ENCODE data around the gene RCVRN. TPM values are rescaled to one million over a fixed set of nuclear protein-coding genes. Genes with fewer than 3 reads are reported as not detected.

RCVRN gene
- polyA plus RNA-seq, 1 of the 3 experiments (the other 2 are of a cell fraction): not detected

DNA sequence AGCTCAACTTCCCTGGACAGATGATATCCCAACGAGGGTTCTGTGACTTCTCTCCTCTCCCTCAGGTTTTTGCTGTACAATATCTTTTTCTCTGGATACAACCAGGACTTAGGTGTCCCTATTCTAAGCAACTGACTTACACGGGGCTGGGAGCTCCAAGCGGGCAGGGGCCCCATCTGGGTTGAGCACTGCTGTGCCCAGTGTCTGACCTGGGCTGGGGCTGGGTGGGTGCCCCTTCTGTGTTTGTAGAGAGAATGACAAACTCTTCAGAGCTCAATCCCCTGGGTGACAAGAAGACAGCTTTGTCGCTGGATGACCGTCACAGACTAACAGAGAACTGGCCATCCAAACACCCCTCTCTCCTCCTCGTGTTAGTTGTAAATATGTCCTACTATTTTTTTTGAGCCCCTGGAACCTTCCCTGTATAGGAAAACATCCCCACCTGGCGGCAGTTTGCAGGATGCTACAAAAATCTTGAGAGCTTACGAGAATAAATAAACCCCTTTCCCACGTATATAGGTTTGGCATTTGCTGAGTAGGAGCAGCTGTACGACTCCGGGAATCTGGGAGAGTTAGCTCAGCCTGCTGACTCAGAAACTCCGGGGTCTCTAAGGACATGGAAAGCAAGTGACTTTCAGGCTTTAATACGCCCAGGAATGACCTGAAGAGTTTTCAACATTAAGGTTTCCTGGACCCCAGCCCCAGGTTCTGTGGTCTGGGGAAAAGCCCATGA is 23.7 kb upstream of the RCVRN start:
- Histone ChIP-seq H3K4me2 (no peak overlapping the region), H3K9me3 (no peaks in the 10 kb centered on the region), H3K27me3 (ENCODE audit: insufficient read depth) (peaks cover 23% of the 10 kb centered on the region; the same call in 1 of the 2 replicates), H3K36me3 (replicated peaks in 1 of 2; ENCODE audit: control insufficient read depth in 1 of 2, insufficient read depth in 2 of 2, low read length in 1 of 2) (no peaks in the 10 kb centered on the region), H4K20me1 (ENCODE audit: insufficient read depth) (no peaks in the 10 kb centered on the region), H3K9me2 (no peaks in the 10 kb centered on the region), H3K4me3 (ENCODE audit: low read depth in 2 of 2, low read length in 1 of 2) (no peak overlapping the region), H2AFZ (ENCODE audit: low read depth) (no peak overlapping the region), H3K9ac (no peak overlapping the region), H3K27ac (ENCODE audit: low read depth in 2 of 2, low read length in 1 of 2) (no peak overlapping the region), H3F3A (replicated peaks; ENCODE audit: insufficient read depth) (no peaks in the 10 kb centered on the region), H3K4me1 (ENCODE audit: control insufficient read depth in 1 of 2, insufficient read depth in 2 of 2, low read depth in 1 of 2, low read length in 1 of 2) (no peaks in the 10 kb centered on the region), H3K79me2 (ENCODE audit: insufficient read depth) (no peaks in the 10 kb centered on the region)
- DNase-seq: peak; percentile 58
- ChIA-PET POLR2A (no interaction called here), CTCF (interaction anchor here (0.6 to 6.0 kb wide), 14 partner anchors 8 to 688 kb away, joined by 3 to 67 read pairs (median 4); no protein-coding TSS in a partner anchor)
- TF ChIP-seq NFIC (IDR thresholded peaks at IDR 0.05; ENCODE audit: borderline replicate concordance) (no peak), GABPA (IDR thresholded peaks at IDR 0.05; ENCODE audit: low read depth) (no peak), EZH2phosphoT487 (IDR thresholded peaks at IDR 0.05; ENCODE audit: borderline replicate concordance, low read depth) (no peak), RAD21 (IDR thresholded peaks at IDR 0.05; ENCODE audit: low read length) (peak; percentile 42), SMC3 (IDR thresholded peaks at IDR 0.05; ENCODE audit: low read depth, low read length) (0 out of 2 replicates have a peak, but pooled peaks have one; percentile 18), TAF1 (IDR thresholded peaks at IDR 0.05; ENCODE audit: borderline replicate concordance, low read depth, low read length) (no peak), FOXM1 (IDR thresholded peaks at IDR 0.05; ENCODE audit: low read depth) (no peak), FOXJ3 (CRISPR knock-in tag; IDR thresholded peaks at IDR 0.05) (no peak)
- TF ChIP-seq, protein P1, sequence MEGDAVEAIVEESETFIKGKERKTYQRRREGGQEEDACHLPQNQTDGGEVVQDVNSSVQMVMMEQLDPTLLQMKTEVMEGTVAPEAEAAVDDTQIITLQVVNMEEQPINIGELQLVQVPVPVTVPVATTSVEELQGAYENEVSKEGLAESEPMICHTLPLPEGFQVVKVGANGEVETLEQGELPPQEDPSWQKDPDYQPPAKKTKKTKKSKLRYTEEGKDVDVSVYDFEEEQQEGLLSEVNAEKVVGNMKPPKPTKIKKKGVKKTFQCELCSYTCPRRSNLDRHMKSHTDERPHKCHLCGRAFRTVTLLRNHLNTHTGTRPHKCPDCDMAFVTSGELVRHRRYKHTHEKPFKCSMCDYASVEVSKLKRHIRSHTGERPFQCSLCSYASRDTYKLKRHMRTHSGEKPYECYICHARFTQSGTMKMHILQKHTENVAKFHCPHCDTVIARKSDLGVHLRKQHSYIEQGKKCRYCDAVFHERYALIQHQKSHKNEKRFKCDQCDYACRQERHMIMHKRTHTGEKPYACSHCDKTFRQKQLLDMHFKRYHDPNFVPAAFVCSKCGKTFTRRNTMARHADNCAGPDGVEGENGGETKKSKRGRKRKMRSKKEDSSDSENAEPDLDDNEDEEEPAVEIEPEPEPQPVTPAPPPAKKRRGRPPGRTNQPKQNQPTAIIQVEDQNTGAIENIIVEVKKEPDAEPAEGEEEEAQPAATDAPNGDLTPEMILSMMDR (IDR thresholded peaks at IDR 0.05): peak; percentile 60
- WGBS (ENCODE audit: low lambda C conversion rate): 4% methylated on average over 12 of the region's 13 CpGs

DNA sequence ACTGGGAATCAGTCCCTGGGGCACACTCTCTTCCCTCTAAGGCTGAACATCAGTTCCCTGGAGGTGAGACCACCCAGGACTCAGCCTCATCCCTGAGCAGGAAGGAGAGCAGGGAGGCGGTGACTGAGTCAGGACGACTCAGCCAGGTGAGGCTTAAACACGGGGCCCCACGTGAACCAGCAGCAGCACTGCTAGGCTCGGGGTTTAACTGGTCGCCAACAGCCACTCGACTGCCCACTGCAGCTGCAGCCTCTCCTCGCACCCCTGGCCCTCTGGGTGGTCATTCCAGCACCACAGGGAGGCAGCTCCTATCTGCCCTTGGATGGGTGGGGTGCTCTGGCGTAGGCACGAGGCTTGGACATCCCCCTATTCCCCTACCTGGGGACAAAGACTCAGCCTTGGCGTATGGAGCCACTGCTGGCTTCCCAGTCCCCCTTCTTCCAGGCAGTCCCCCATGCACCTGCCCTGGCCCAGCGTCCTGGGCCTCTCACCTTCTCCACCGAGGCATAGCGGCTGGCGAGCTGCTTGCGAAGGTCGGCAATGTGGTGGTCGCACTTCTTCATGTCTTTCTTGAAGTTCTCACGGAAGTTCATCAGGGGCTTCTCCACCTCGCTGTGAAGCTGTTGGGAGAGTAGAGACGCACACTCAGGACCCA is 21.2 kb upstream of the RCVRN start:
- ChIA-PET POLR2A (no interaction called here), CTCF (interaction anchor here (1.0 to 6.0 kb wide), 6 partner anchors 9 to 690 kb away, joined by 3 to 67 read pairs (median 12); partner anchors contain the start of gene RCVRN)
- no peaks in the 10 kb centered on the region for H3K9me2 ChIP-seq
- TF ChIP-seq, protein P2, sequence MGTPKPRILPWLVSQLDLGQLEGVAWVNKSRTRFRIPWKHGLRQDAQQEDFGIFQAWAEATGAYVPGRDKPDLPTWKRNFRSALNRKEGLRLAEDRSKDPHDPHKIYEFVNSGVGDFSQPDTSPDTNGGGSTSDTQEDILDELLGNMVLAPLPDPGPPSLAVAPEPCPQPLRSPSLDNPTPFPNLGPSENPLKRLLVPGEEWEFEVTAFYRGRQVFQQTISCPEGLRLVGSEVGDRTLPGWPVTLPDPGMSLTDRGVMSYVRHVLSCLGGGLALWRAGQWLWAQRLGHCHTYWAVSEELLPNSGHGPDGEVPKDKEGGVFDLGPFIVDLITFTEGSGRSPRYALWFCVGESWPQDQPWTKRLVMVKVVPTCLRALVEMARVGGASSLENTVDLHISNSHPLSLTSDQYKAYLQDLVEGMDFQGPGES (IDR thresholded peaks at IDR 0.05; ENCODE audit: low read depth, low read length): no peak
- no peak for TF ChIP-seq TAF1 (IDR thresholded peaks at IDR 0.05; ENCODE audit: borderline replicate concordance, low read depth, low read length)
- TF ChIP-seq EZH2phosphoT487 (IDR thresholded peaks at IDR 0.05; ENCODE audit: borderline replicate concordance, low read depth): no peak
- TF ChIP-seq, protein P3, sequence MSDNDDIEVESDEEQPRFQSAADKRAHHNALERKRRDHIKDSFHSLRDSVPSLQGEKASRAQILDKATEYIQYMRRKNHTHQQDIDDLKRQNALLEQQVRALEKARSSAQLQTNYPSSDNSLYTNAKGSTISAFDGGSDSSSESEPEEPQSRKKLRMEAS (IDR thresholded peaks at IDR 0.05; ENCODE audit: low read depth): no peak
- no peak for TF ChIP-seq RFX5 (IDR thresholded peaks at IDR 0.05; ENCODE audit: low read length)
- no peak for TF ChIP-seq GATA2 (CRISPR knock-in tag; IDR thresholded peaks at IDR 0.05)
- TF ChIP-seq FOXM1 (IDR thresholded peaks at IDR 0.05; ENCODE audit: low read depth): no peak
- no peak for TF ChIP-seq POLR2AphosphoS5 (IDR thresholded peaks at IDR 0.05; ENCODE audit: low read depth, low read length)
- no peak for TF ChIP-seq RAD21 (IDR thresholded peaks at IDR 0.05; ENCODE audit: low read length)
- TF ChIP-seq, protein P4, sequence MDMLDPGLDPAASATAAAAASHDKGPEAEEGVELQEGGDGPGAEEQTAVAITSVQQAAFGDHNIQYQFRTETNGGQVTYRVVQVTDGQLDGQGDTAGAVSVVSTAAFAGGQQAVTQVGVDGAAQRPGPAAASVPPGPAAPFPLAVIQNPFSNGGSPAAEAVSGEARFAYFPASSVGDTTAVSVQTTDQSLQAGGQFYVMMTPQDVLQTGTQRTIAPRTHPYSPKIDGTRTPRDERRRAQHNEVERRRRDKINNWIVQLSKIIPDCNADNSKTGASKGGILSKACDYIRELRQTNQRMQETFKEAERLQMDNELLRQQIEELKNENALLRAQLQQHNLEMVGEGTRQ (IDR thresholded peaks at IDR 0.05; ENCODE audit: borderline replicate concordance, low read depth, low read length): no peak
- TF ChIP-seq GABPA (IDR thresholded peaks at IDR 0.05; ENCODE audit: low read depth): no peak
- no peak for TF ChIP-seq NRF1 (IDR thresholded peaks at IDR 0.05; ENCODE audit: low read depth, low read length)
- TF ChIP-seq, protein P5, sequence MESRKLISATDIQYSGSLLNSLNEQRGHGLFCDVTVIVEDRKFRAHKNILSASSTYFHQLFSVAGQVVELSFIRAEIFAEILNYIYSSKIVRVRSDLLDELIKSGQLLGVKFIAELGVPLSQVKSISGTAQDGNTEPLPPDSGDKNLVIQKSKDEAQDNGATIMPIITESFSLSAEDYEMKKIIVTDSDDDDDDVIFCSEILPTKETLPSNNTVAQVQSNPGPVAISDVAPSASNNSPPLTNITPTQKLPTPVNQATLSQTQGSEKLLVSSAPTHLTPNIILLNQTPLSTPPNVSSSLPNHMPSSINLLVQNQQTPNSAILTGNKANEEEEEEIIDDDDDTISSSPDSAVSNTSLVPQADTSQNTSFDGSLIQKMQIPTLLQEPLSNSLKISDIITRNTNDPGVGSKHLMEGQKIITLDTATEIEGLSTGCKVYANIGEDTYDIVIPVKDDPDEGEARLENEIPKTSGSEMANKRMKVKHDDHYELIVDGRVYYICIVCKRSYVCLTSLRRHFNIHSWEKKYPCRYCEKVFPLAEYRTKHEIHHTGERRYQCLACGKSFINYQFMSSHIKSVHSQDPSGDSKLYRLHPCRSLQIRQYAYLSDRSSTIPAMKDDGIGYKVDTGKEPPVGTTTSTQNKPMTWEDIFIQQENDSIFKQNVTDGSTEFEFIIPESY (IDR thresholded peaks at IDR 0.05; ENCODE audit: borderline replicate concordance, low read depth): no peak
- no peak for TF ChIP-seq MEF2A (IDR thresholded peaks at IDR 0.05; ENCODE audit: borderline replicate concordance, low read depth)
- no peak for TF ChIP-seq ELF1 (IDR thresholded peaks at IDR 0.05)

More for the DNA sequence above, 21.2 kb upstream of the RCVRN start:
- no peak for DNase-seq
- Histone ChIP-seq H3K27ac (ENCODE audit: low read depth in 2 of 2, low read length in 1 of 2) (no peak overlapping the region), H3K4me3 (ENCODE audit: low read depth in 2 of 2, low read length in 1 of 2) (no peak overlapping the region), H3K4me2 (no peak overlapping the region), H3K36me3 (replicated peaks in 1 of 2; ENCODE audit: control insufficient read depth in 1 of 2, insufficient read depth in 2 of 2, low read length in 1 of 2) (no peaks in the 10 kb centered on the region), H3F3A (replicated peaks; ENCODE audit: insufficient read depth) (no peaks in the 10 kb centered on the region), H3K9me3 (no peaks in the 10 kb centered on the region), H3K9ac (no peak overlapping the region), H2AFZ (ENCODE audit: low read depth) (no peak overlapping the region), H3K4me1 (ENCODE audit: control insufficient read depth in 1 of 2, insufficient read depth in 2 of 2, low read depth in 1 of 2, low read length in 1 of 2) (no peaks in the 10 kb centered on the region), H3K27me3 (ENCODE audit: insufficient read depth) (peaks cover 23% of the 10 kb centered on the region; the same call in 1 of the 2 replicates), H3K79me2 (ENCODE audit: insufficient read depth) (no peaks in the 10 kb centered on the region), H4K20me1 (ENCODE audit: insufficient read depth) (no peaks in the 10 kb centered on the region)
- 41% methylated on average over 12 of the region's 21 CpGs for WGBS (ENCODE audit: low lambda C conversion rate)
